Kidney epithelial cell (primary cell): ENCODE results near the gene ITPRIPL1. TPM values are rescaled to one million over a fixed set of nuclear protein-coding genes. Genes with fewer than 3 reads are reported as not detected.

ENCODE experiments used
- DNase-seq: peaks from one replicate; pipeline ENCODE4 v3.0.0-alpha.2; 2010; ENCODE audit warnings: low read depth
- H3K27me3 ChIP-seq: 2 replicates; pipeline ENCODE4 v1.6.0; 2011; ENCODE audit warnings: low read length; ENCODE audit not compliant: control insufficient read depth, insufficient read depth
- H3K36me3 ChIP-seq: 2 replicates; pipeline ENCODE4 v1.5.1; 2011; ENCODE audit warnings: low read length; ENCODE audit not compliant: control insufficient read depth, insufficient read depth
- H3K4me3 ChIP-seq: 2 replicates; pipeline ENCODE4 v1.5.1; 2011; ENCODE audit warnings: low read depth, mild to moderate bottlenecking, control low read depth, low read length
- CTCF ChIP-seq: IDR thresholded peaks from 2 replicates; pipeline ENCODE4 v1.5.1; 2011; ENCODE audit warnings: mild to moderate bottlenecking, moderate library complexity, low read length, control low read depth, inconsistent platforms; ENCODE audit not compliant: insufficient read depth, poor library complexity, severe bottlenecking
- total RNA-seq: library from RNA; depleted of rRNA; stranded (reverse); fragments of >200 nt; gene quantifications from 2 replicates; pipeline ENCODE4 v1.2.3, GENCODE V29; 2015

Gene ITPRIPL1
- total RNA-seq, 1 donor from 2014 or later = 5.1 TPM

- no peaks in the 10 kb centered on the region for H3K36me3 ChIP-seq
- TF ChIP-seq CTCF = no peak
- no peaks in the 10 kb centered on the region for H3K27me3 ChIP-seq
- no peak for DNase-seq
- H3K4me3 ChIP-seq = no peak overlapping the region
Measured at GRCh38 chr2:96333708-96334107, 8.6 kb downstream of the ITPRIPL1 start.

GRCh38 chr2:96336104-96336775 lies 11.1 kb downstream of the ITPRIPL1 start:
- TF ChIP-seq CTCF = no peak
- DNase-seq = no peak
- Histone ChIP-seq H3K27me3 (no peaks in the 10 kb centered on the region), H3K36me3 (no peaks in the 10 kb centered on the region), H3K4me3 (peak overlapping the region; percentile 77)

- no peak for DNase-seq
- no peak for TF ChIP-seq CTCF
- Histone ChIP-seq H3K36me3 (no peaks in the 10 kb centered on the region), H3K4me3 (no peak overlapping the region), H3K27me3 (no peaks in the 10 kb centered on the region)
Measured at GRCh38 chr2:96336873-96337272, 11.8 kb downstream of the ITPRIPL1 start.

- Histone ChIP-seq H3K36me3 (no peaks in the 10 kb centered on the region), H3K4me3 (no peak overlapping the region), H3K27me3 (no peaks in the 10 kb centered on the region)
- no peak for TF ChIP-seq CTCF
- DNase-seq = no peak
Measured at GRCh38 chr2:96340493-96341414, 15.6 kb downstream of the ITPRIPL1 start.

GRCh38 chr2:96341641-96342040 lies 16.5 kb downstream of the ITPRIPL1 start:
- DNase-seq = no peak
- H3K36me3 ChIP-seq = no peaks in the 10 kb centered on the region
- H3K27me3 ChIP-seq = no peaks in the 10 kb centered on the region
- TF ChIP-seq CTCF = no peak
- no peak overlapping the region for H3K4me3 ChIP-seq

GRCh38 chr2:96342085-96342484 lies 17.0 kb downstream of the ITPRIPL1 start:
- no peak for TF ChIP-seq CTCF
- Histone ChIP-seq H3K36me3 (no peaks in the 10 kb centered on the region), H3K27me3 (no peaks in the 10 kb centered on the region), H3K4me3 (no peak overlapping the region)
- no peak for DNase-seq
